ENCODE data around the gene ADA. TPM values are rescaled to one million over a fixed set of nuclear protein-coding genes. Genes with fewer than 3 reads are reported as not detected.

The ADA gene
- total RNA-seq, 4 donors from 2014 or later = 19.4 to 34.8 (median 22.6) TPM

GRCh38 chr20:44642203-44643153 lies 9.0 kb downstream of the ADA start:
- TF ChIP-seq, protein P1, sequence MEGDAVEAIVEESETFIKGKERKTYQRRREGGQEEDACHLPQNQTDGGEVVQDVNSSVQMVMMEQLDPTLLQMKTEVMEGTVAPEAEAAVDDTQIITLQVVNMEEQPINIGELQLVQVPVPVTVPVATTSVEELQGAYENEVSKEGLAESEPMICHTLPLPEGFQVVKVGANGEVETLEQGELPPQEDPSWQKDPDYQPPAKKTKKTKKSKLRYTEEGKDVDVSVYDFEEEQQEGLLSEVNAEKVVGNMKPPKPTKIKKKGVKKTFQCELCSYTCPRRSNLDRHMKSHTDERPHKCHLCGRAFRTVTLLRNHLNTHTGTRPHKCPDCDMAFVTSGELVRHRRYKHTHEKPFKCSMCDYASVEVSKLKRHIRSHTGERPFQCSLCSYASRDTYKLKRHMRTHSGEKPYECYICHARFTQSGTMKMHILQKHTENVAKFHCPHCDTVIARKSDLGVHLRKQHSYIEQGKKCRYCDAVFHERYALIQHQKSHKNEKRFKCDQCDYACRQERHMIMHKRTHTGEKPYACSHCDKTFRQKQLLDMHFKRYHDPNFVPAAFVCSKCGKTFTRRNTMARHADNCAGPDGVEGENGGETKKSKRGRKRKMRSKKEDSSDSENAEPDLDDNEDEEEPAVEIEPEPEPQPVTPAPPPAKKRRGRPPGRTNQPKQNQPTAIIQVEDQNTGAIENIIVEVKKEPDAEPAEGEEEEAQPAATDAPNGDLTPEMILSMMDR (IDR thresholded peaks at IDR 0.05; ENCODE audit: low read depth) = no peak

DNA sequence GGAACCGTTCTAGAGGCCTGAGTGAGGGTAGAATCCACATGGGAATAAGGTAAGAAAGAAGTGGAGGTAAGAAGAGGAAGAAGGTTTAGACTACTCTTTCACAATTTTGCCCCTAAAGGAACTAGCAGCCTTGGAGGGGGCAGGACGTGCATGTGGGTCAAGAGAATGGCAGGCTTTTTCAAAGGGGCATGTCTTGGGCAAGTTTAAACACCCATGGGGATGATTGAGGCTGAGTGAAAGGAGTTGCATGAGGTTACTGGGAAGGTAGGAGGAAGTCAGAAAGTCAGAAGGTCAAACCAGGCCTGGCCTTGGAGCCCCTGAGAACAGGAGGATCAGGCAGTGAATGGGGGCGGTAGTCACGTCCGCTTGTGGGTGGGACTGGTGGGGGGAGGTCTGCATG lies 10.2 kb downstream of the ADA start:
- TF ChIP-seq, protein P1 (IDR thresholded peaks at IDR 0.05; ENCODE audit: low read depth) = no peak

DNA sequence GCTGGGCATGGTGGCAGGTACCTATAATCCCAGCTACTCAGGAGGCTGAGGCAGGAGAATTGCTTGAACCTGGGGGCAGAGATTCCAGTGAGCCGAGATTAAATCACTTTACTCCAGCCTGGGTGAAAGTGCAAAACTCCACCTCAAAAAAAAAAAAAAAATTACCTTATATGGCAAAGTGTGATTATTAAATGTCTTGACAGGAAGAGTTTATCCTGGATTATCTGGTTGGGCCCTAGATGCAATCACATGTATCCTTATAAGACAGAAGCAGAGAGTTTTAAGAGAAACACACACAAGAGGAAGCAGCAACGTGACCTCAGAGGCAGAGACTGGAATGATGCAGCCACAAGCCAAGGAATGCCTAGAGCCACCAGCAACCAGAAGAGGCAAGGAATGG lies 11.0 kb downstream of the ADA start:
- TF ChIP-seq, protein P1 (IDR thresholded peaks at IDR 0.05; ENCODE audit: low read depth) = no peak

DNA sequence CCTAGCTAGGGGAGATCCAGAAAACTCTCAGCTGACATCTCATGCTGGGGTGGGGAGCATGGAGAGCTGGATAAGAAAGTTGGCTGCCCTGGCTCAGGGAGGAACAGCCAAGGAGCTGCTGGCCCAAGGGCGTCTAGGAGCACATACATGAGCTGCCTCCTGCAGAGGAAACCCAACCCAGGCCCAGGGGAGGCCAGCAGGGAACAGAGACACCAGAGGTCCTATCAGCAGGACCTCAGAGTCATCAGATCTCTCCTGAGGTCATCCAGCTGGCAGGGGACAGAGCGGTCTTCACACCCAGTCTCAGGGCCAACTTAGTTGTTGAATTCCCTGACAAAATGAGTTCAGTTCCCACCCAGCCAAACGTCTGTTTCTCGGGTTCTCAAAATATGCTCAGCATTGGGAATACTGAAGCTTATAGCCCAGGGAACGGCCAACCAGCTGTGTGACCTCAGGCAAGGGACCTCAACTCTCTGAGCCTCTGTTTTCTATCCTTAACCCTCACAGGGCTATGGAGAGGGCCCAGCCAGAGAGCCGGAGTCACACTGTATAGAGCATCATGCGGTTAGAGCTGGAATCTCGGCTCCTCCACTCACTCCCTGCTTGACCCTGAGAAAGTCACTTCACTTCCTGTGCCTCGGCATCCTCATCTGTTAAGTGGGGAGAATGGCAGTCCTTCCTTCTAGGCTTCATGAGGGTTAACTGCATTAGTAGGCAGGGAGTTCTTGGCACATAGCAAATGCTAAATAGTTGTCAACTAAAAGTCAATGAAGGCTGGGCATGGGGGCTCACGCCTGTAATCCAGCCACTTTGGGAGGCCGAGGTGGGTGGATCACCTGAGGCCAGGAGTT lies 13.8 kb downstream of the ADA start:
- TF ChIP-seq, protein P1 (IDR thresholded peaks at IDR 0.05; ENCODE audit: low read depth) = no peak

GRCh38 chr20:44637042-44637441 lies 14.5 kb downstream of the ADA start:
- TF ChIP-seq, protein P1 (IDR thresholded peaks at IDR 0.05; ENCODE audit: low read depth) = no peak

- TF ChIP-seq, protein P1 (IDR thresholded peaks at IDR 0.05; ENCODE audit: low read depth) = no peak
These were observed 15.6 kb downstream of the ADA start for GRCh38 chr20:44635877-44636276.
